HepG2 (cell line): ENCODE results near the gene DIP2C. TPM values are rescaled to one million over a fixed set of nuclear protein-coding genes. Genes with fewer than 3 reads are reported as not detected.

Experiments
- ATAC-seq: fragments of 200-7000 bp; cut with Tn5 transposase; 3 replicates; pipeline ENCODE4 v1.9.1; 2020; ENCODE audit warnings: mild to moderate bottlenecking, moderate library complexity
- BruUV-seq: library from RNA; stranded (reverse); fragments of 400-500 nt; replicated peaks from 2 replicates; lab custom pipeline; 2021; lab: Mats Ljungman, UMichigan
- CTCF ChIA-PET: fragments of 300-600 bp; formaldehyde crosslinking; extraction: SDS; loops from one replicate; lab custom pipeline; 2021; ENCODE audit warnings: low total read pairs, inconsistent platforms, low intra/inter-chr PET ratio; lab: Yijun Ruan, JAX
- POLR2A ChIA-PET: fragments of 350-600 bp; sonication (Branson Sonifier 250); formaldehyde crosslinking; loops from one replicate; lab custom pipeline; 2020; ENCODE audit warnings: antibody characterized with exemption, inconsistent platforms; lab: Yijun Ruan, JAX
- DNase-seq: peaks from one replicate; pipeline ENCODE4 v3.0.0-alpha.2; 2015; ENCODE audit warnings: low spot score
- FAIRE-seq: peaks from 3 replicates; lab custom pipeline; 2011; peaks lifted over from hg19 to GRCh38; lab: Jason Lieb, UNC
- H2AFZ ChIP-seq: one replicate; pipeline ENCODE4 v1.6.1; 2011; ENCODE audit warnings: low read length, inconsistent platforms
- H3K27ac ChIP-seq: fragments of 300-600 bp; 3 replicates; pipeline ENCODE4 v1.8.0; 2011; ENCODE audit warnings: mixed run types, mild to moderate bottlenecking, mixed read lengths, low read length, inconsistent platforms; ENCODE audit not compliant: insufficient read depth; ENCODE audit errors: extremely low read length
- H3K27me3 ChIP-seq, 2 experiments: fragments of 200-600 bp in 1 of 2; 2 replicates in 1 of 2; 3 replicates in 1 of 2; pipeline versions ENCODE4 v1.6.0 to v1.8.0; 2011; ENCODE audit warnings: low read length in 2 of 2, mild to moderate bottlenecking in 2 of 2, moderate library complexity in 2 of 2, inconsistent platforms in 1 of 2; ENCODE audit not compliant: insufficient read depth in 2 of 2, control insufficient read depth in 1 of 2
- H3K36me3 ChIP-seq, 2 experiments: fragments of 200-600 bp in 1 of 2; replicated peaks in 1 of 2; 2 replicates in 1 of 2; 3 replicates in 1 of 2; pipeline versions ENCODE4 v1.5.1 to v1.8.0; 2011; ENCODE audit warnings: low read length in 2 of 2, inconsistent platforms in 1 of 2; ENCODE audit not compliant: insufficient read depth in 2 of 2, control insufficient read depth in 1 of 2
- H3K4me1 ChIP-seq: 2 replicates; pipeline ENCODE4 v1.5.1; 2012; ENCODE audit warnings: low read length, inconsistent platforms; ENCODE audit not compliant: insufficient read depth
- H3K4me2 ChIP-seq: 2 replicates; pipeline ENCODE4 v1.6.0; 2011; ENCODE audit warnings: low read depth, low read length, inconsistent platforms
- H3K4me3 ChIP-seq, 3 experiments: fragments of 200-600 bp in 1 of 3; sonication (generic), shearing (Covaris generic) in 1 of 3; replicated peaks in 1 of 3; 2 replicates each; pipeline ENCODE4 v1.5.1; 2011 to 2016; ENCODE audit warnings: low read length in 3 of 3, inconsistent platforms in 2 of 3, low read depth in 2 of 3, mild to moderate bottlenecking in 2 of 3, control low read depth in 1 of 3, mixed read lengths in 1 of 3; ENCODE audit not compliant: insufficient read depth in 1 of 3
- H3K79me2 ChIP-seq: one replicate; pipeline ENCODE4 v1.6.1; 2011; ENCODE audit warnings: low read length, inconsistent platforms; ENCODE audit not compliant: insufficient read depth
- H3K9ac ChIP-seq: 2 replicates; pipeline ENCODE4 v1.6.0; 2011; ENCODE audit warnings: mild to moderate bottlenecking, low read depth, low read length, inconsistent platforms; ENCODE audit not compliant: insufficient read depth
- H3K9me3 ChIP-seq: 2 replicates; pipeline ENCODE4 v1.5.1; 2012; ENCODE audit warnings: mild to moderate bottlenecking, low read length
- H4K20me1 ChIP-seq: 2 replicates; pipeline ENCODE4 v1.6.0; 2011; ENCODE audit warnings: inconsistent platforms, mild to moderate bottlenecking, low read length, moderate library complexity; ENCODE audit not compliant: insufficient read depth
- CEBPZ ChIP-seq: IDR thresholded peaks from 2 replicates; pipeline ENCODE4 v1.6.1; 2012; ENCODE audit warnings: low read length, improper control_type of control experiment
- CREBL2 ChIP-seq: sonication (generic); formaldehyde crosslinking; IDR thresholded peaks from 2 replicates; pipeline ENCODE4 v1.8.1; 2023; ENCODE audit warnings: missing genetic modification reagents, mild to moderate bottlenecking, borderline replicate concordance
- FOXK1 ChIP-seq: sonication (generic); formaldehyde crosslinking; IDR thresholded peaks from 2 replicates; pipeline ENCODE4 v1.4.0; 2020; ENCODE audit warnings: low read depth, missing genetic modification reagents, borderline replicate concordance
- HOXA7 ChIP-seq: sonication (generic); formaldehyde crosslinking; IDR thresholded peaks from 2 replicates; pipeline ENCODE4 v1.8.1; 2022; ENCODE audit warnings: mild to moderate bottlenecking, missing genetic modification reagents, moderate library complexity
- JUNB ChIP-seq: sonication (generic); formaldehyde crosslinking; IDR thresholded peaks from 2 replicates; pipeline ENCODE4 v1.8.0; 2022; ENCODE audit warnings: missing genetic modification reagents, mild to moderate bottlenecking, borderline replicate concordance
- MAFK ChIP-seq, 2 experiments: IDR thresholded peaks in 1 of 2; conservative IDR thresholded peaks in 1 of 2; 2 replicates each; pipeline ENCODE4 v1.6.1; 2011; ENCODE audit warnings: improper control_type of control experiment in 2 of 2, low read length in 2 of 2
- NCOA2 ChIP-seq: sonication (generic); formaldehyde crosslinking; IDR thresholded peaks from 2 replicates; pipeline ENCODE4 v1.8.0; 2022; ENCODE audit warnings: inconsistent platforms
- POLR2AphosphoS2 ChIP-seq: IDR thresholded peaks from 2 replicates; pipeline ENCODE4 v1.6.1; 2011; ENCODE audit warnings: low read depth, low read length, improper control_type of control experiment
- RARG ChIP-seq: sonication (generic); formaldehyde crosslinking; IDR thresholded peaks from 2 replicates; pipeline ENCODE4 v1.4.0; 2020; ENCODE audit warnings: low read depth, mild to moderate bottlenecking, missing genetic modification reagents
- RBAK ChIP-seq: sonication (generic); formaldehyde crosslinking; IDR thresholded peaks from 2 replicates; pipeline ENCODE4 v1.5.1; 2020; ENCODE audit warnings: mild to moderate bottlenecking, missing genetic modification reagents
- SNAPC2 ChIP-seq: sonication (generic); formaldehyde crosslinking; IDR thresholded peaks from 2 replicates; pipeline ENCODE4 v1.8.1; 2022; ENCODE audit warnings: mild to moderate bottlenecking, missing genetic modification reagents
- YY1 ChIP-seq: IDR thresholded peaks from 2 replicates; pipeline ENCODE4 v1.6.1; 2011; ENCODE audit warnings: low read length, low read depth, moderate library complexity, mild to moderate bottlenecking; ENCODE audit not compliant: insufficient read depth, insufficient replicate concordance
- ZFP82 ChIP-seq: sonication (generic); formaldehyde crosslinking; IDR thresholded peaks from 2 replicates; pipeline ENCODE4 v1.5.1; 2020; ENCODE audit warnings: mild to moderate bottlenecking, missing genetic modification reagents, borderline replicate concordance
- ZFP90 ChIP-seq: sonication (generic); formaldehyde crosslinking; IDR thresholded peaks from 2 replicates; pipeline ENCODE4 v1.8.0; 2022; ENCODE audit warnings: missing genetic modification reagents, mild to moderate bottlenecking, inconsistent platforms, borderline replicate concordance
- ZNF773 ChIP-seq: sonication (generic); formaldehyde crosslinking; IDR thresholded peaks from 2 replicates; pipeline ENCODE4 v1.4.0; 2020; ENCODE audit warnings: missing genetic modification reagents, borderline replicate concordance
- ZSCAN5A ChIP-seq: sonication (generic); formaldehyde crosslinking; IDR thresholded peaks from 2 replicates; pipeline ENCODE4 v1.8.0; 2022; ENCODE audit warnings: mild to moderate bottlenecking, missing genetic modification reagents, borderline replicate concordance
- WGBS: methylation state at CpG from one replicate; pipeline ENCODE4 v1.1.6; 2017; ENCODE audit warnings: low lambda C conversion rate; 5-methylcytosine and 5-hydroxymethylcytosine counted together
- in situ Hi-C: cut with HindIII; loops from 2 replicates; pipeline ENCODE4 v1.10.0; 2017; ENCODE audit warnings: low pct_unique_long_range_greater_than_20kb; ENCODE audit not compliant: extremely low pct_ligation_motif_present
- intact Hi-C: fragments of 100-400 bp; cut with micrococcal nuclease; formaldehyde crosslinking; loops from one replicate; pipeline ENCODE4 v1.10.0; 2022; ENCODE audit not compliant: unreplicated experiment
- polyA plus RNA-seq, 8 experiments: library from polyadenylated mRNA; depleted of rRNA in 3 of 8; stranded (reverse) in 7 of 8; unstranded in 1 of 8; fragments of >200 nt; fragmentation: Illumina TruSeq in 4 of 8; extraction: Trizol in 4 of 8; gene quantifications; 2 replicates each; pipeline versions ENCODE4 v1.2.1 to v1.2.3, GENCODE V29; 2011 to 2016; ENCODE audit warnings: low read depth in 4 of 8, missing spikeins in 1 of 8, mixed read lengths in 1 of 8; ENCODE audit not compliant: insufficient read depth in 1 of 8
- total RNA-seq, 5 experiments: library from RNA; depleted of rRNA; stranded (reverse); fragments of >200 nt; fragmentation: Illumina TruSeq; extraction: Trizol; gene quantifications; 2 replicates each; pipeline ENCODE4 v1.2.3, GENCODE V29; 2016; ENCODE audit warnings: low read depth in 1 of 5
- TF ChIP-seq, protein P1 (sequence below): IDR thresholded peaks from 2 replicates; pipeline ENCODE4 v1.6.1; 2016; ENCODE audit warnings: missing genetic modification reagents, missing compliant biosample characterization
- TF ChIP-seq, protein P2 (sequence below): IDR thresholded peaks from 2 replicates; pipeline ENCODE4 v1.6.1; 2016; ENCODE audit warnings: missing biosample characterization, missing genetic modification reagents, low read depth

DIP2C gene
- total and polyA plus RNA-seq, 2 of the 13 experiments (the other 11 are each of a cell fraction or from before 2014, with no cell fraction given) = 2.2 to 2.7 TPM

DNA sequence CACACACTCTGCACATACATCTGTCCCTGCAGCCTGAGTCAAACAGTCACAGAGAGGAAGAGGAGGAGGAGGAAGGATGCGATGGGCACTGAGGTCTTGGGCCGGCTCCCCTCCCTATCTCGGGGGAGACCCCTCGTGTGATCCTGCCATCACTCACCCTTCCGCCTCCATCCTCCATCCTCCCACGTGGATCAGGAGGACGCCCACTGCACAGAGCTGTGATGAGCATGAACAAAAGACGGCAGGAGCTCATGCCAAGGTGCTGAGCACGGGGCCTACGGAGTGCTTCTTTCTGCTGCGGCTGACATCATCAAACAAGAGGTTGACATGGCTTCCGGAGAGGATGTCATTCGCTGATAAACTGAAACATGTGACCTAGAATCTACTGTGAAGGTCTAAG lies 68.0 kb downstream of the DIP2C start (continued):
- TF ChIP-seq CEBPZ (no peak), RBAK (CRISPR knock-in tag) (no peak), MAFK (conservative IDR thresholded peaks at IDR 0.05 in 1 of 2, IDR thresholded peaks at IDR 0.05 in 1 of 2; ENCODE audit: low read length in 2 of 2) (no peak), NCOA2 (CRISPR knock-in tag) (no peak), ZSCAN5A (no peak), ZFP90 (CRISPR knock-in tag) (no peak)
- TF ChIP-seq, protein P1, sequence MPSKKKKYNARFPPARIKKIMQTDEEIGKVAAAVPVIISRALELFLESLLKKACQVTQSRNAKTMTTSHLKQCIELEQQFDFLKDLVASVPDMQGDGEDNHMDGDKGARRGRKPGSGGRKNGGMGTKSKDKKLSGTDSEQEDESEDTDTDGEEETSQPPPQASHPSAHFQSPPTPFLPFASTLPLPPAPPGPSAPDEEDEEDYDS = no peak

DNA sequence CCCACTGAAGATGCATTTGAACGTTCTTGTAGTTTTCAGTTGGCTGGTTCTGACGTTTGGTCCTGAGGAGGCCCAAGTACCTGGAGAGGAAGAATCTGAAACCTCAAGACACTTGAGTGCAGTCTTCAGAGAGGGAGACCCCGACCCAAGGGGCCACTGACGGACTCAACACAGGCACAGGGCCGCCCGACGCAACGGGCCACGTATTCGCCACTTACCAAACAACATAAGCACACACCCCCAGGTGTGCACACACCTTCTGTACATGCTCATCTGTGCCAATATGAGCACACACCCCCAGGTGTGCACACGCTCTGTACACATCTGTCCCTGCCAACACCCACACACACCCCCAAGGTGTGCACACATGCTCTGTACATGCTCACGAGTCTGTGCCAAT lies 68.5 kb downstream of the DIP2C start:
- no peaks in the 10 kb centered on the region for H3K27me3 ChIP-seq
- intact Hi-C loops = no loop called here
- ATAC-seq = no peak
- no peak overlapping the region for H3K27ac ChIP-seq
- no peak for DNase-seq
- H3K79me2 ChIP-seq = no peaks in the 10 kb centered on the region
- ChIA-PET CTCF (no interaction called here), POLR2A (no interaction called here)
- no peak overlapping the region for H3K4me3 ChIP-seq
- no peaks in the 10 kb centered on the region for H3K36me3 ChIP-seq
- peaks cover 23% of the 10 kb centered on the region for H3K4me1 ChIP-seq
- no peak overlapping the region for H3K9ac ChIP-seq
- peaks cover 4% of the 10 kb centered on the region; the same call in 1 of the 2 replicates for H4K20me1 ChIP-seq
- H2AFZ ChIP-seq = no peak overlapping the region
- WGBS = 92% methylated on average over 11 of the region's 12 CpGs
- no peak overlapping the region for H3K4me2 ChIP-seq
- in situ Hi-C loops = no loop called here
- no peak for FAIRE-seq
- no peaks in the 10 kb centered on the region for H3K9me3 ChIP-seq
- BruUV-seq = no TSS peak
- TF ChIP-seq ZFP82 (CRISPR knock-in tag) (no peak), CREBL2 (CRISPR knock-in tag) (no peak), FOXK1 (CRISPR knock-in tag) (no peak), SNAPC2 (no peak), ZNF773 (CRISPR knock-in tag) (no peak), RARG (CRISPR knock-in tag) (no peak), JUNB (CRISPR knock-in tag) (no peak), HOXA7 (no peak), YY1 (no peak), POLR2AphosphoS2 (no peak)
- TF ChIP-seq, protein P2, sequence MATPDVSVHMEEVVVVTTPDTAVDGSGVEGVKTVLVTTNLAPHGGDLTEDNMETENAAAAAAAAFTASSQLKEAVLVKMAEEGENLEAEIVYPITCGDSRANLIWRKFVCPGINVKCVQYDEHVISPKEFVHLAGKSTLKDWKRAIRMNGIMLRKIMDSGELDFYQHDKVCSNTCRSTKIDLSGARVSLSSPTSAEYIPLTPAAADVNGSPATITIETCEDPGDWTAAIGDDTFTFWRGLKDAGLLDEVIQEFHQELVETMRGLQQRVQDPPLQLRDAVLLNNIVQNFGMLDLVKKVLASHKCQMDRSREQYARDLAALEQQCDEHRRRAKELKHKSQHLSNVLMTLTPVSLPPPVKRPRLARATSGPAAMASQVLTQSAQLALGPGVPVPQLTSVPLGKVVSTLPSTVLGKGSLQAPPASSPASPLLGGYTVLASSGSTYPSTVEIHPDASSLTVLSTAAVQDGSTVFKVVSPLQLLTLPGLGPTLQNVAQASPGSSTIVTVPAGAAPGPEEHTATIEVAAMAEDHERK (CRISPR knock-in tag) = no peak
